Coronary artery (tissue), 2 donors: ENCODE measurements around the gene LYST.
"Not testable (repeated sequence)": the region's sequence is repeated elsewhere in the genome, so short reads cannot be mapped to it uniquely, and the experiment has no call there.

Source experiments
- DNase-seq: peaks from one replicate; pipeline ENCODE4 v3.0.0-alpha.2; 2017; ENCODE audit warnings: low spot score
- H3K27ac ChIP-seq, 2 donors: fragments of 200-600 bp; sonication (generic); one replicate each; pipeline ENCODE4 v1.5.1; 2016 to 2019
- H3K4me3 ChIP-seq: fragments of 200-600 bp; sonication (generic); 2 replicates; pipeline ENCODE4 v1.5.1; 2016; ENCODE audit warnings: mild to moderate bottlenecking, moderate library complexity
- TF ChIP-seq, protein P1 (sequence below): fragments of 200-600 bp; sonication (generic); IDR thresholded peaks from one replicate; pipeline ENCODE4 v1.5.1; 2019; ENCODE audit warnings: antibody characterized with exemption

Gene LYST

DNA sequence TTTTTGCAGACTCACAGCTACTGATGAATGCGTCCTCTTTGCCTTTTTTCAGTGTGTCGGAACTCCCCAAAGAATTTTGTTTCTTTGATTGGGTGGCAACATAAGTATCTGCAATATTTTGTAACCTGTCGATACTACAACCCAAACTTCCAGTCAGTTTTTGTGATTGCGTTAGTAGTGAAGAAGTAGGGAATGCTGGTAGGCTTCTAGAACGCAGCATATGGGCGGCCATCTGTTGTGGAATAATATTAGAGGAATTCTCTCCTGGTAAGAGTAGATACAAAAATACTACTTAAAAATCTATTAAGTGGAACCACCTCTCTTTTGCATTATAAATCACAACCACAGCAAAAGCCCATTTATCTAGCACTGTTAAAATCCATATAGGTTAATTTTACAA lies 107.4 kb downstream of the LYST start:
- Histone ChIP-seq H3K4me3 (no peak overlapping the region), H3K27ac (no peak overlapping the region)
- DNase-seq = no peak
- TF ChIP-seq, protein P1, sequence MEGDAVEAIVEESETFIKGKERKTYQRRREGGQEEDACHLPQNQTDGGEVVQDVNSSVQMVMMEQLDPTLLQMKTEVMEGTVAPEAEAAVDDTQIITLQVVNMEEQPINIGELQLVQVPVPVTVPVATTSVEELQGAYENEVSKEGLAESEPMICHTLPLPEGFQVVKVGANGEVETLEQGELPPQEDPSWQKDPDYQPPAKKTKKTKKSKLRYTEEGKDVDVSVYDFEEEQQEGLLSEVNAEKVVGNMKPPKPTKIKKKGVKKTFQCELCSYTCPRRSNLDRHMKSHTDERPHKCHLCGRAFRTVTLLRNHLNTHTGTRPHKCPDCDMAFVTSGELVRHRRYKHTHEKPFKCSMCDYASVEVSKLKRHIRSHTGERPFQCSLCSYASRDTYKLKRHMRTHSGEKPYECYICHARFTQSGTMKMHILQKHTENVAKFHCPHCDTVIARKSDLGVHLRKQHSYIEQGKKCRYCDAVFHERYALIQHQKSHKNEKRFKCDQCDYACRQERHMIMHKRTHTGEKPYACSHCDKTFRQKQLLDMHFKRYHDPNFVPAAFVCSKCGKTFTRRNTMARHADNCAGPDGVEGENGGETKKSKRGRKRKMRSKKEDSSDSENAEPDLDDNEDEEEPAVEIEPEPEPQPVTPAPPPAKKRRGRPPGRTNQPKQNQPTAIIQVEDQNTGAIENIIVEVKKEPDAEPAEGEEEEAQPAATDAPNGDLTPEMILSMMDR = no peak

DNA sequence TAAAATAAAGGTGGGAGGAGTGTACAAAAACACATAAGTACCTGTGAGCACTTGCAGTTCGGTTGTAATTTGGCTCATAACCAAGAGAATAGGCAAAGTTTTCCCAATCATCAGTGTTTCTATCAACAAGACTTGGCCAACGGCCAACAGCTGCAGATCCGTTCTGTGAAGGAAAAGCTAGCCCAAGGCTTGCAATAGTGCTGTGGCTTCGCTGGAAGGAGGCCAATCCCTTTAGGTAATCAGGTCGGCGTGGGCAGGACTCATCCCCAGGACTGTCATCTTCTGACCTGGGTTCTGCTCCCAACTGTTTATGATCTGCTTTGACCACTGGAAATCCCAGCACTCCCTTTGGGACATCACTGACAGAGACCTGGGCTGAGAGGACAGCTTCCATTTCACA lies 107.8 kb downstream of the LYST start:
- no peak for DNase-seq
- Histone ChIP-seq H3K27ac (no peak overlapping the region), H3K4me3 (no peak overlapping the region)
- TF ChIP-seq, protein P1 = no peak

DNA sequence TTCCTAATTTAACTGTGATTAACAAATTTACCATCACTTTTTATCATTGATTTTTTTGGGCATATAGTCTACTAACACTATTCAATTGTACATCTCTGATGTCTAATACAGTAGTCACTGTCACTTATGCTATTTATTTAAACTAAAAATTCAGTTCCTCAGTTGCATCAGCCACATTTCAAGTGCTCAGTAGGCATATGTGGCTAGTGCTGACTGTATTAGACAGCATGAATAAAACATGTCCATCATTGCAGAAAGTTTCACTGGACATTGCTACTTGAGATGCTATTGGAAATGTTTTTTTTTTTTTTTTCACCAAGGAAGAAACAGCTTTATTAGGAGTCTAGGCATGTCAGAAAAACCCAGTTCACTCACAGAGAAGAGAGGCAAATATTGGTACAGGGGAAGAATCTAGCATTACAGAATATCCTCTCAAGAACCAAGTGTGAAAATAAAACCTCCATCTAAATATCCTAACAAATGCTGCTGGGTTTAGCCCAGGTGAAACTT lies 109.1 kb downstream of the LYST start:
- DNase-seq = no peak
- TF ChIP-seq, protein P1 = no peak
- H3K4me3 ChIP-seq = no peak overlapping the region
- no peak overlapping the region for H3K27ac ChIP-seq

DNA sequence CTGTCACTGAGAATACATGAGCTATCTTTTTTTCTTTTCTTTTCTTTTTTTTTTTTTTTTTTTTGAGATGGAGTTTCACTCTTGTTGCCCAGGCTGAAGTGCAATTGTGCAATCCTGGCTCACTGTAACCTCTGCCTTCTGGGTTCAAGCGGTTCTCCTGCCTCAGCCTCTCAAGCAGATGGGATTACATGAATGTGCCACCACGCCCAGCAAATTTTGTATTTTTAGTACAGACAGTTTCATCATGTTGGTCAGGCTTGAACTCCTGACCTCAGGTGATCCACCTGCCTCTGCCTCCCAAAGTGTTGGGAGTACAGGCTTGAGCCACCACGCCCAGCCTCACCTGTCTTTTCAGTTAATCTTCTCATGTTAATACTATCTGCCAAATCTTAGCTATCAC lies 112.5 kb downstream of the LYST start:
- H3K27ac ChIP-seq, H3K4me3 ChIP-seq, DNase-seq: not testable (repeated sequence)

DNA sequence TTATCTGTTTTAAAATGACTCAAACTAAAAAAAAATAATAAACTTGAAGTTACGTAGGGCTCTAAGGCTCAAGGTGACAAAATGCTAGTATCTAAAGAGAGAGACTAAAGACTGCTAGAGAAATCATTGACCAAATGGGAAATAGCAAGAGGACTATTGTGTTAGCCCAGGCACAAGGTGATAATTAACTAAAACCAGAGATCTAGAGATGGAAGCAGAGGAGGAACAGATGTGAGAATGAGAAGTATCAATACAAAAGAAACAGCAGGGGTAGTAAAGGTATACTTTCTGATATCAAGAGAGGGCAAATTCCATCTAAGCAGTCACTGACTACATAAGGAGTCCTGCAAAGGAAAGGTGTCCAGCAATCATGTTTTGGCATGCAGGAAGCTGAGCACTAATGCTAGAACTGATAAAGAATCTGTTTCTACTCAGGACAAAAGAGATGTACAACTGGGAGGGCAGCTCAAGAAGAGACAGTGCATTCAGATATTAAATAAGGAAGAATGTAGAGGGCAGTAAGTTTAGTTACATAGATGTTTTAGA lies 116.9 kb downstream of the LYST start:
- TF ChIP-seq, protein P1 = no peak
- Histone ChIP-seq H3K4me3 (no peak overlapping the region), H3K27ac (no peak overlapping the region)
- DNase-seq = no peak

DNA sequence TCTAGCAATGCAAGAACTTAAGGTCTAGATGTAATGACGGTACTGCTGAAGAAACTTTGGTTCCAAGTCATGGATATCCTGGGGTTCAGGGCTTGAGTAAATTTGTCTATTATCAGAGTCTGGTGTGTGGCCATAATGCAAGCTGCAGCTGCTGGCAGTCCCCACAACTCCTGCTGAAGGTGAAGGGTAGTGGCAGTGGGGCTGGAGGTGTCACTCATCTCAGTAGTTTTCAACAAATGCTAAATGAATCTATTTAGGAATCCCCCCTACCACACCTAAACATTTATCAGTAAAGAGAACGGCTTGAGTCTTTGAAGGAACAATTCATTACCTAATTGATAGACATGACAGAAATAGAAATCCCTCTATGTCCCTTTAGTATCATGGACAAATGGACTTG lies 118.0 kb downstream of the LYST start:
- DNase-seq = no peak
- TF ChIP-seq, protein P1 = no peak
- no peak overlapping the region for H3K4me3 ChIP-seq
- H3K27ac ChIP-seq = no peak overlapping the region

DNA sequence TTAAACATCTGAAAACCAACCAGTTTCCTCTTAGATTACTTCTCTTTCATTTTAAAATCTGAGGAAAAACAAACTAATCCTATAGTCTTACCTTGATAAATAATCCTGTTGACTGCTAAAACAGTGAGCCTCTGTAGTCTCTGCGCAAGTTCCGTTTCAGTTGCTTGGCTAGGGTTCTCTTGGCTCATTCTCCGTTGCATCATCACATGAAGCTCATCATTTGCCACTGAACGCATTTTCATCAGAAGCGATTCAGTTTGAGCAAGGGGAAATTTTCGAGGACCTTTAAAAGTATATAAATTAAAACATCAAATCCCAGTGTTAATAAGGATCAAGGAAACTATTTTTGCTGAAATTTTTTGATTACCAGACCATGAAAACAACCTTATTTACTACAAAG lies 120.5 kb downstream of the LYST start:
- no peak overlapping the region for H3K4me3 ChIP-seq
- H3K27ac ChIP-seq = no peak overlapping the region
- TF ChIP-seq, protein P1 = no peak
- no peak for DNase-seq
